ENCODE results near the gene CERS6.

GRCh38 chr2:168641636-168642035, 185.6 kb downstream of the CERS6 start:
- TF ChIP-seq CTCF (IDR thresholded peaks at IDR 0.05; ENCODE audit: poor library complexity): no peak
- TF ChIP-seq EZH2 (IDR thresholded peaks at IDR 0.05; ENCODE audit: borderline replicate concordance): no peak
